GM12891 (cell line): ENCODE data around the gene HYAL3.

ENCODE experiments used
- POLR2A ChIP-seq: IDR thresholded peaks from 2 replicates; pipeline ENCODE4 v1.6.1; 2011; ENCODE audit warnings: low read depth, low read length, control low read depth
- POLR2AphosphoS5 ChIP-seq: IDR thresholded peaks from 2 replicates; pipeline ENCODE4 v1.6.1; 2011; ENCODE audit warnings: low read depth, low read length, control low read depth
- POU2F2 ChIP-seq: IDR thresholded peaks from 2 replicates; pipeline ENCODE4 v1.6.1; 2011; ENCODE audit warnings: low read depth, mild to moderate bottlenecking, control low read depth, low read length, moderate library complexity
- SPI1 ChIP-seq: IDR thresholded peaks from 2 replicates; pipeline ENCODE4 v1.6.1; 2011; ENCODE audit warnings: low read depth, low read length, control low read depth
- TAF1 ChIP-seq: IDR thresholded peaks from 2 replicates; pipeline ENCODE4 v1.6.1; 2011; ENCODE audit warnings: low read depth, low read length, control low read depth

DNA sequence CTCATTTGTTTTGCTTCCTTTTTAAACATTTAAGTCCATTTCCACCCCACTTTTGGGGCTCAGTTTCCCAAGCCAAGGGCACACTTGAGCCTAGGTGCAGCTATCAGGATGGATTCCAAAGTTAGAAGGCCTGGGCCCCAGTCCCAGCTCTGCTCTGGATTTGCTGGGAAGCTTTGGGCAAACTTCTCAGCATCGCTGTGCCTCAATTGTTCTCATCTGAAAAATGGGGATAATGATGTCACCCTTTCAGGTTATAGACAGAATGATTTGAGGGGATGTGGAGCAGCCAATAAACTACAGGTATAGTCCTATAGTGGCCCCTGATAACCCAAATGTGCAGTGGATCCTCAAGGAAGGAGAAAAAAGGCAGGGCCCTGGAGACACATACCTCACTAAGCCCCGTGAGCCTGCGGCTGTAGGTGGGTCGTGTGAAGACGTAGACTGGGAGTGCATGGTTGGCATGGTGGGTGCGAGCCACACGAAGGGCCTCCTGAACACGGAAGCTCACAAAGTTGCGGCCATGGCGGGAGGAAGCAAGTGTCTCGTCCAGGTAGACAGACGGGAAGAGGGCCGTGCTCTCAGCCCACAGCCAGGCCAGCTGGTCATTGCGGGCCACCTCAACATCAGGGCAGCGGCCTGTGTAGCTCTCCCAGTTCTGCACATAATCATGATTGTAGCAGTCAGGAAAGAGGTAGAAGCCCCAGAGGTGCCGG is 20.1 kb upstream of the HYAL3 start:
- TF ChIP-seq POLR2A, result no peak
- no peak for TF ChIP-seq POLR2AphosphoS5
- TF ChIP-seq TAF1, result no peak
- no peak for TF ChIP-seq SPI1
- no peak for TF ChIP-seq POU2F2
